Daoy (cell line): ENCODE results near the gene CDYL. TPM values are rescaled to one million over a fixed set of nuclear protein-coding genes. Genes with fewer than 3 reads are reported as not detected.
"Not testable (repeated sequence)": the region's sequence is repeated elsewhere in the genome, so short reads cannot be mapped to it uniquely, and the experiment has no call there.

Experiments
- DNase-seq: peaks from one replicate; pipeline ENCODE4 v3.0.0-alpha.2; 2015; ENCODE audit warnings: low read depth
- total RNA-seq: library from RNA; depleted of rRNA; stranded (reverse); fragments of >200 nt; shearing (Covaris generic); gene quantifications from 2 replicates; pipeline ENCODE4 v1.2.3, GENCODE V29; 2014; rRNA removed

Gene CDYL
- total RNA-seq, 1 experiment from 2014 or later: 22.9 TPM

GRCh38 chr6:4994741-4995140, 218.5 kb downstream of the CDYL start:
- DNase-seq: no peak

GRCh38 chr6:4997862-4998261, 221.7 kb downstream of the CDYL start:
- DNase-seq: no peak

- DNase-seq: no peak
Observed at GRCh38 chr6:4999586-4999985, 223.4 kb downstream of the CDYL start.

GRCh38 chr6:5003604-5004372, 227.6 kb downstream of the CDYL start, which contains the start of gene RPP40:
RPP40 (minus strand) TSS chr6:5004037; CDS start chr6:5004002, 35 bp downstream.
- DNase-seq: peak; percentile 99

GRCh38 chr6:5004373-5005037, 228.3 kb downstream of the CDYL start:
- DNase-seq: no peak

GRCh38 chr6:5005038-5005433, 228.8 kb downstream of the CDYL start:
- not testable (repeated sequence) for DNase-seq

Other genes starting within 250 kb of the CDYL start
- gene RPP40, start 227.6 kb downstream of the CDYL start, total RNA-seq: 81.5 and 89.5 TPM in 2 replicates